ENCODE data around the gene TUBG1. TPM values are rescaled to one million over a fixed set of nuclear protein-coding genes. Genes with fewer than 3 reads are reported as not detected.
A peak's percentile ranks its signal among the peaks of the same experiment; 100 is the strongest.
"Not testable (repeated sequence)": the region's sequence is repeated elsewhere in the genome, so short reads cannot be mapped to it uniquely, and the experiment has no call there.

TUBG1 gene
- total and polyA plus RNA-seq, 4 donors, result 12.5 to 51.1 (median 27.1) TPM

GRCh38 chr17:42609814-42610801 is 625 bp downstream of the TUBG1 start:
- H3K27ac ChIP-seq (ENCODE audit: low read depth in 1 of 2, low read length in 2 of 2), result peak overlapping the region; percentile 43 to 62
- WGBS, result 13% methylated on average over 35 of the region's 42 CpGs

GRCh38 chr17:42612013-42612412 is 2.5 kb downstream of the TUBG1 start:
- H3K27me3 ChIP-seq (ENCODE audit: control insufficient read depth in 4 of 4, insufficient read depth in 4 of 4, low read length in 3 of 4), result no peaks in the 10 kb centered on the region
- WGBS, result 98% methylated on average over 4 of the region's 4 CpGs
- no peak for DNase-seq (ENCODE audit: low spot score)

More at GRCh38 chr17:42609814-42610801, 625 bp downstream of the TUBG1 start:
- Histone ChIP-seq H3K4me3 (ENCODE audit: low read depth in 1 of 3, low read length in 3 of 3) (peak overlapping the region; percentile 62 to 94 (median 79)), H3K4me1 (ENCODE audit: control insufficient read depth in 4 of 4, insufficient read depth in 4 of 4, low read length in 3 of 4) (peaks cover 8 to 35% (median 22%) of the 10 kb centered on the region in 4 donors), H3K36me3 (ENCODE audit: control insufficient read depth in 4 of 4, insufficient read depth in 3 of 4, low read depth in 1 of 4, low read length in 3 of 4) (peaks cover 8 to 28% (median 20%) of the 10 kb centered on the region in 4 donors), H3K9ac (ENCODE audit: low read depth in 1 of 2, low read length in 2 of 2) (peak overlapping the region; percentile 31 to 78)
- TF ChIP-seq HNF4A (conservative IDR thresholded peaks at IDR 0.05), result peak in 1 of 2 donors; percentile 18
- peak in 1 of 2 donors; percentile 39 for TF ChIP-seq RXRA (IDR thresholded peaks at IDR 0.05)
- not testable (repeated sequence) for H3K27me3 ChIP-seq (ENCODE audit: control insufficient read depth in 4 of 4, insufficient read depth in 4 of 4, low read length in 3 of 4); H3K9me3 ChIP-seq (ENCODE audit: control insufficient read depth in 4 of 4, low read length in 3 of 4); DNase-seq (ENCODE audit: low spot score)

More at GRCh38 chr17:42612013-42612412, 2.5 kb downstream of the TUBG1 start:
- Histone ChIP-seq H3K9me3 (ENCODE audit: control insufficient read depth in 4 of 4, low read length in 3 of 4) (no peaks in the 10 kb centered on the region), H3K27ac (ENCODE audit: low read depth in 1 of 2, low read length in 2 of 2) (no peak overlapping the region), H3K9ac (ENCODE audit: low read depth in 1 of 2, low read length in 2 of 2) (no peak overlapping the region), H3K4me3 (ENCODE audit: low read depth in 1 of 3, low read length in 3 of 3) (no peak overlapping the region), H3K4me1 (ENCODE audit: control insufficient read depth in 4 of 4, insufficient read depth in 4 of 4, low read length in 3 of 4) (peaks cover 2 to 29% (median 20%) of the 10 kb centered on the region in 4 donors), H3K36me3 (ENCODE audit: control insufficient read depth in 4 of 4, insufficient read depth in 3 of 4, low read depth in 1 of 4, low read length in 3 of 4) (peaks cover 8 to 34% (median 21%) of the 10 kb centered on the region in 4 donors)
- TF ChIP-seq REST (IDR thresholded peaks at IDR 0.05), result no peak
- TF ChIP-seq SP1 (IDR thresholded peaks at IDR 0.05), result no peak
- no peak for TF ChIP-seq RXRA (IDR thresholded peaks at IDR 0.05)
- TF ChIP-seq ZBTB33 (IDR thresholded peaks at IDR 0.05), result no peak
- no peak for TF ChIP-seq ATF3 (IDR thresholded peaks at IDR 0.05)
- TF ChIP-seq FOXA2 (IDR thresholded peaks at IDR 0.05), result no peak

All from liver (tissue), 9 donors.